Testis (tissue), 3 donors: ENCODE data around the gene LRRC31. TPM values are rescaled to one million over a fixed set of nuclear protein-coding genes. Genes with fewer than 3 reads are reported as not detected.

Source experiments
- DNase-seq: peaks from one replicate; pipeline ENCODE4 v3.0.0-alpha.2; 2019
- H3K27ac ChIP-seq, 2 donors: fragments of 200-600 bp; sonication (generic); one replicate each; pipeline ENCODE4 v1.5.1; 2019
- H3K27me3 ChIP-seq: fragments of 200-600 bp; sonication (generic); one replicate; pipeline ENCODE4 v1.5.1; 2019
- H3K36me3 ChIP-seq: fragments of 200-600 bp; sonication (generic); one replicate; pipeline ENCODE4 v1.5.1; 2017; ENCODE audit warnings: low read depth; ENCODE audit errors: missing control alignments
- H3K4me1 ChIP-seq: fragments of 200-600 bp; sonication (generic); one replicate; pipeline ENCODE4 v1.5.1; 2019
- H3K4me3 ChIP-seq, 2 donors: fragments of 200-600 bp; sonication (generic); one replicate each; pipeline ENCODE4 v1.5.1; 2017 to 2019
- H3K9me3 ChIP-seq: fragments of 200-600 bp; sonication (generic); one replicate; pipeline ENCODE4 v1.5.1; 2017
- POLR2A ChIP-seq: fragments of 450-650 bp; IDR thresholded peaks from one replicate; pipeline ENCODE4 v1.6.1; 2017; ENCODE audit warnings: antibody characterized with exemption, mild to moderate bottlenecking, moderate library complexity
- WGBS, 2 donors: methylation state at CpG; one replicate each; pipeline ENCODE4 v1.1.5; 2018; 5-methylcytosine and 5-hydroxymethylcytosine counted together
- intact Hi-C: fragments of 100-400 bp; cut with DNase I; formaldehyde crosslinking; loops from one replicate; pipeline ENCODE4 v1.15.1; 2023; ENCODE audit warnings: low total_unique reads
- polyA plus RNA-seq: library from polyadenylated mRNA; stranded (reverse); fragments of 350-450 nt; fragmentation: Illumina TruSeq; extraction: RNeasy Lipid Tissue Mini Kit (QIAGEN cat#74804); gene quantifications from one replicate; pipeline ENCODE4 v1.2.3, GENCODE V29; 2014; ENCODE audit warnings: low read depth, low replicate concordance; ENCODE audit not compliant: insufficient read depth
- total RNA-seq, 2 donors: library from RNA; depleted of rRNA; stranded (reverse); fragments of >200 nt; gene quantifications; one replicate each; pipeline ENCODE4 v1.2.3, GENCODE V29; 2016
- TF ChIP-seq, protein P1 (sequence below), 3 experiments: fragments of 450-650 bp in 2 of 3; fragments of 200-600 bp in 1 of 3; sonication (generic) in 1 of 3; IDR thresholded peaks; one replicate each; pipeline ENCODE4 v1.5.1; 2016 to 2019; ENCODE audit warnings: antibody characterized with exemption in 3 of 3, mild to moderate bottlenecking in 2 of 3, moderate library complexity in 1 of 3

LRRC31 gene
- total and polyA plus RNA-seq, 3 donors from 2014 or later = 0.15 to 0.24 (median 0.19) TPM

DNA sequence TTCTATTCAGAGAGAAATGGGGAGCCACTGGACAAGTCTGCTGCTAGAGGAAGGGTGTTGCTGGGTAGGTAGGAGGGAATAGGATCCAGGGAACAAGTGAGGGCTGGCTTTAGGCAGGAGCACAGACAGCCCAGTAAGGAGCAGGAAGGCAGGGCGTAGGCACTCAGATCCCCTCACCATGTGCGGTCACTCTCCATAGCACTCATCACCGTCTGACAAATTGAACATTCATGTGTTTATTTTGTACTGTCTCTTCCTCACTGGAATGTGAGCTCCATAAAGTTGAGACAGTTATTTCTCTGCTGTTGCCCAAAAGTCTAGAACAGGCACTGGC is 32.8 kb downstream of the LRRC31 start:
- TF ChIP-seq, protein P1, sequence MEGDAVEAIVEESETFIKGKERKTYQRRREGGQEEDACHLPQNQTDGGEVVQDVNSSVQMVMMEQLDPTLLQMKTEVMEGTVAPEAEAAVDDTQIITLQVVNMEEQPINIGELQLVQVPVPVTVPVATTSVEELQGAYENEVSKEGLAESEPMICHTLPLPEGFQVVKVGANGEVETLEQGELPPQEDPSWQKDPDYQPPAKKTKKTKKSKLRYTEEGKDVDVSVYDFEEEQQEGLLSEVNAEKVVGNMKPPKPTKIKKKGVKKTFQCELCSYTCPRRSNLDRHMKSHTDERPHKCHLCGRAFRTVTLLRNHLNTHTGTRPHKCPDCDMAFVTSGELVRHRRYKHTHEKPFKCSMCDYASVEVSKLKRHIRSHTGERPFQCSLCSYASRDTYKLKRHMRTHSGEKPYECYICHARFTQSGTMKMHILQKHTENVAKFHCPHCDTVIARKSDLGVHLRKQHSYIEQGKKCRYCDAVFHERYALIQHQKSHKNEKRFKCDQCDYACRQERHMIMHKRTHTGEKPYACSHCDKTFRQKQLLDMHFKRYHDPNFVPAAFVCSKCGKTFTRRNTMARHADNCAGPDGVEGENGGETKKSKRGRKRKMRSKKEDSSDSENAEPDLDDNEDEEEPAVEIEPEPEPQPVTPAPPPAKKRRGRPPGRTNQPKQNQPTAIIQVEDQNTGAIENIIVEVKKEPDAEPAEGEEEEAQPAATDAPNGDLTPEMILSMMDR (IDR thresholded peaks at IDR 0.05) = no peak
- TF ChIP-seq POLR2A = no peak
- H3K4me1 ChIP-seq = no peaks in the 10 kb centered on the region
- no peak for DNase-seq
- H3K4me3 ChIP-seq = no peak overlapping the region
- no peaks in the 10 kb centered on the region for H3K27me3 ChIP-seq
- no peak overlapping the region for H3K27ac ChIP-seq
- WGBS, 2 donors = 87 to 89% methylated on average over 3 of the region's 3 CpGs
- intact Hi-C loops = no loop called here
- H3K9me3 ChIP-seq = no peaks in the 10 kb centered on the region
- no peaks in the 10 kb centered on the region for H3K36me3 ChIP-seq

DNA sequence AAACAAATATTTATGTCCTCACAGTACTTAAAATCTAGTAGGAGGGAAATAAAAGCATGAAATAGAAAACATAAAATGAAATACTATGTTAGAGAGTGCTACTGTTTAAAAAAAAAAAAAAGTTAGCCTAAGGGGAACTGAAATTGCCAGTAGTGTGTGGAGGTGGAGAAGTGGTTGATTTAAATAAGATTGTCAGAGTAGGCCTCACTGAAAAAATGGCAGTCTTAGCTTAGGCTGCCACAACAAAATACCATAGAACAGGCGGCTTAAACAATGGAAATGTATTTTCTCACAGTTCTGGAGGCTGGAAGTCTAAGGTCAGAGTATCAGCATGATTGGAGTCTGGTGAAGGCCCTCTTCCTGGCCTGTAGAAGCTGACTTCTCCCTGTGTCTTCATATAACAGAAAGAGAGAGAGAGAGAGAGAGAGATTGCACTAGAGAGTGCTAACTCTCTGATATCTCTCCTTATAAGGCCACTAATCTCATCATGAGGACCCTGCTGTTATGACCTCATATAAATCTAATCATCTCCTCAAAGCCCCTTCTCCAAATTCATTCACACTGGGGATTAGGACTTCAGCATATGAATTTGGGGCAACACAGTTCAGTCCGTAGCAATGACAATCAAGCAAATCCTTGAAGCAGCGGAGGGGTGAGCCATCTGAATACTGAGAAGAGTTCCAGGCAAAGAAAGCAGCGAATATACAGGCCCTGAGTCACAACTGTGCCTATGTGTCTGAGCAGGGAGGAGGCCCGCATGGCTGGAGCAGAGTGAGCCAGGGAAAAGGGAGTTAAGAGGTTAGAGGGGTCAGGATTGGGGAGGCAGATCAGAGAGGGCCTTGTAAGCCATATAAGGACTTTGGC is 33.4 kb downstream of the LRRC31 start:
- intact Hi-C loops = no loop called here

DNA sequence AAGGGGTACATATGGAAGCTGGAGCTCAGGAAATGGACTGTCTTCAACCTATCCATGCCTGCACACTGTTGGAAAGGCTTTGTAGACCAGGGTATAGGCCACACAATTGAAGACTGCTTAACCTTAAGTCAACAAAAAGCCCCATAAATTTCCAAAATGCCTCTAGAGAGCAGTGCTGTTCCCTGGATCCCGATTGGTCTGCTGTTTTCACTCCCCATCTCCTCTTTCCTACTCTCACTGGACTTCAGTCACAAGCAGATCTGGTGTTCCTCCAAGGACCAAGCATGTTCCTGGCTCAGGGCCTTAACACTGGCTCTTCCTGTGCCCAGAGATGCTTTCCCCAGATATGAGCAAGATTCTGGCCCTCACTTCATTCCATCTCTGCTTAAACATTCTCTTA is 34.2 kb downstream of the LRRC31 start:
- intact Hi-C loops = no loop called here
- H3K27ac ChIP-seq = no peak overlapping the region
- 43 to 77% methylated on average over 1 of the region's 1 CpG for WGBS, 2 donors
- no peaks in the 10 kb centered on the region for H3K27me3 ChIP-seq
- no peak for DNase-seq
- no peak for TF ChIP-seq POLR2A
- TF ChIP-seq, protein P1 (IDR thresholded peaks at IDR 0.05) = no peak
- H3K4me3 ChIP-seq = no peak overlapping the region
- H3K36me3 ChIP-seq = no peaks in the 10 kb centered on the region
- no peaks in the 10 kb centered on the region for H3K4me1 ChIP-seq
- no peaks in the 10 kb centered on the region for H3K9me3 ChIP-seq

More for the DNA sequence above, 33.4 kb downstream of the LRRC31 start:
- TF ChIP-seq POLR2A = no peak
- TF ChIP-seq, protein P1 (IDR thresholded peaks at IDR 0.05) = no peak
- 77 to 92% methylated on average over 5 of the region's 5 CpGs for WGBS, 2 donors
- Histone ChIP-seq H3K27me3 (no peaks in the 10 kb centered on the region), H3K9me3 (no peaks in the 10 kb centered on the region), H3K4me3 (no peak overlapping the region), H3K27ac (no peak overlapping the region), H3K4me1 (no peaks in the 10 kb centered on the region), H3K36me3 (no peaks in the 10 kb centered on the region)
- DNase-seq = no peak

DNA sequence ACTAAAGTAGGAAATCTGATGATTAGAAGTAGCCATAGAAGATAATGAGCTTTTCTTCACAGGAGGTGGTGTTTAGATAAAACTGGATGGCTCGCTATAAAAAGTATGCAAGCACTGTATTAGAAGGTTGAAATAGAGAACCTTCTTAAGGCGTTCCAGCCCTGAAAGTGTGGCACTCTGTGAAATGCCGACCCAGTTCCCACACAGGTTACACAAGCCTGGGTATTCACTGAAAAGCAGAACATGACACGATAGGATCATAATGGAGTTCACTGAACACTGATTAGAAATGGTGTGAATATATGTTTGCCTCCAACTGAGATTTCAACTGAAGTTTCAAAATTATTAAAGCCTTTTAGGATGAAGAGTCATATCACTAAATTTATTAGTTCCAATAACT is 42.0 kb downstream of the LRRC31 start:
- WGBS, 2 donors = 89 to 94% methylated on average over 4 of the region's 4 CpGs

More for the DNA sequence above, 42.0 kb downstream of the LRRC31 start:
- H3K27ac ChIP-seq = no peak overlapping the region
- H3K27me3 ChIP-seq = no peaks in the 10 kb centered on the region
- TF ChIP-seq POLR2A = no peak
- TF ChIP-seq, protein P1 (IDR thresholded peaks at IDR 0.05) = no peak
- no peaks in the 10 kb centered on the region for H3K4me1 ChIP-seq
- H3K4me3 ChIP-seq = no peak overlapping the region
- DNase-seq = no peak
- no peaks in the 10 kb centered on the region for H3K36me3 ChIP-seq
- intact Hi-C loops = no loop called here
- H3K9me3 ChIP-seq = no peaks in the 10 kb centered on the region
